A549 (cell line): ENCODE data around the gene HK1. TPM values are rescaled to one million over a fixed set of nuclear protein-coding genes. Genes with fewer than 3 reads are reported as not detected.
A peak's percentile ranks its signal among the peaks of the same experiment; 100 is the strongest.

Experiments
- ATAC-seq, 2 experiments: fragments of 200-7000 bp in 1 of 2; fragments of >200 bp in 1 of 2; cut with Nextera tagmentation in 1 of 2; cut with Tn5 transposase in 1 of 2; 3 replicates each; pipeline versions ENCODE4 v1.8.0 to v1.9.1; 2018 to 2020; ENCODE audit warnings: mild to moderate bottlenecking in 1 of 2, moderate library complexity in 1 of 2
- CTCF ChIA-PET: fragments of 300-600 bp; sonication (Branson Sonifier 250); formaldehyde crosslinking; extraction: SDS; loops from one replicate; lab custom pipeline; 2021; ENCODE audit warnings: antibody characterized with exemption, inconsistent platforms; lab: Yijun Ruan, JAX
- POLR2A ChIA-PET: fragments of 350-600 bp; formaldehyde crosslinking; extraction: SDS; loops from one replicate; lab custom pipeline; 2021; ENCODE audit warnings: antibody characterized with exemption, inconsistent platforms; lab: Yijun Ruan, JAX
- DNase-seq, 2 experiments: peaks; one replicate each; pipeline versions ENCODE4 v3.0.0 to v3.0.0-alpha.2; 2011 to 2016; ENCODE audit warnings: low read depth in 1 of 2, low spot score in 1 of 2
- FAIRE-seq: peaks from 2 replicates; lab custom pipeline; 2011; peaks lifted over from hg19 to GRCh38; lab: Jason Lieb, UNC
- H3K27ac ChIP-seq, 2 experiments: fragments of >200 bp; sonication (Bioruptor Twin); formaldehyde crosslinking; 3 replicates each; pipeline ENCODE4 v1.5.1; 2016 to 2017
- H3K4me1 ChIP-seq: fragments of >200 bp; sonication (Bioruptor Twin); formaldehyde crosslinking; 3 replicates; pipeline ENCODE4 v1.6.1; 2016
- H3K4me2 ChIP-seq: fragments of >200 bp; sonication (Bioruptor Twin); formaldehyde crosslinking; 3 replicates; pipeline ENCODE4 v1.6.1; 2016
- H3K4me3 ChIP-seq: fragments of >200 bp; sonication (Bioruptor Twin); formaldehyde crosslinking; 3 replicates; pipeline ENCODE4 v1.5.1; 2016
- H3K9me3 ChIP-seq: fragments of >200 bp; sonication (Bioruptor Twin); formaldehyde crosslinking; 3 replicates; pipeline ENCODE4 v1.6.1; 2016
- CEBPB ChIP-seq, 2 experiments: fragments of >200 bp in 1 of 2; sonication (Bioruptor Twin) in 1 of 2; formaldehyde crosslinking in 1 of 2; IDR thresholded peaks; 2 replicates each; pipeline ENCODE4 v1.6.1; 2012 to 2016
- EHF ChIP-seq: fragments of 250-450 bp; sonication (Bioruptor Pico); IDR thresholded peaks from 2 replicates; pipeline ENCODE4 v1.5.0; 2020; ENCODE audit warnings: mild to moderate bottlenecking
- EHMT2 ChIP-seq: fragments of 200-600 bp; sonication (generic); IDR thresholded peaks from 2 replicates; pipeline ENCODE4 v1.6.1; 2016; ENCODE audit warnings: antibody characterized with exemption, low read depth, mild to moderate bottlenecking, moderate library complexity
- EP300 ChIP-seq, 2 experiments: fragments of >200 bp; sonication (Bioruptor Twin); formaldehyde crosslinking; IDR thresholded peaks; 2 replicates in 1 of 2; 3 replicates in 1 of 2; pipeline ENCODE4 v1.6.1; 2016 to 2017
- ESRRA ChIP-seq: fragments of 150-350 bp; IDR thresholded peaks from 2 replicates; pipeline ENCODE4 v1.6.1; 2014; ENCODE audit warnings: mild to moderate bottlenecking, low read length, borderline replicate concordance
- FOSB ChIP-seq: fragments of 250-450 bp; sonication (Bioruptor Pico); IDR thresholded peaks from 2 replicates; pipeline ENCODE4 v1.5.0; 2020; ENCODE audit warnings: mild to moderate bottlenecking, moderate library complexity
- FOSL2 ChIP-seq, 2 experiments: fragments of 450-650 bp in 1 of 2; fragments of >200 bp in 1 of 2; sonication (Bioruptor Twin) in 1 of 2; formaldehyde crosslinking; IDR thresholded peaks; 2 replicates each; pipeline versions ENCODE4 v1.5.0 to v1.6.1; 2016 to 2020; ENCODE audit warnings: mild to moderate bottlenecking in 1 of 2, moderate library complexity in 1 of 2
- HEYL ChIP-seq: fragments of 250-450 bp; sonication (Bioruptor Pico); IDR thresholded peaks from 2 replicates; pipeline ENCODE4 v1.8.0; 2021; ENCODE audit warnings: mild to moderate bottlenecking, moderate library complexity
- HOXB5 ChIP-seq: fragments of 250-450 bp; sonication (Bioruptor Pico); IDR thresholded peaks from 2 replicates; pipeline ENCODE4 v1.5.0; 2020; ENCODE audit warnings: mild to moderate bottlenecking, moderate library complexity
- JUN ChIP-seq, 2 experiments: fragments of >200 bp; sonication (Bioruptor Twin); formaldehyde crosslinking; IDR thresholded peaks; 2 replicates in 1 of 2; 3 replicates in 1 of 2; pipeline ENCODE4 v1.6.1; 2016 to 2017
- KDM1A ChIP-seq: fragments of 200-600 bp; sonication (generic); IDR thresholded peaks from 2 replicates; pipeline ENCODE4 v1.6.1; 2016; ENCODE audit warnings: low read depth, mild to moderate bottlenecking
- MAZ ChIP-seq: fragments of 150-350 bp; IDR thresholded peaks from 2 replicates; pipeline ENCODE4 v1.6.1; 2014; ENCODE audit warnings: antibody characterized with exemption, low read depth, low read length, borderline replicate concordance
- NFE2L2 ChIP-seq: fragments of 150-350 bp; conservative IDR thresholded peaks from 2 replicates; pipeline ENCODE4 v1.6.1; 2014; ENCODE audit warnings: low read length
- NPAS2 ChIP-seq: fragments of 250-450 bp; sonication (Bioruptor Pico); IDR thresholded peaks from 2 replicates; pipeline ENCODE4 v1.8.0; 2022; ENCODE audit warnings: mild to moderate bottlenecking, moderate library complexity, borderline replicate concordance
- NR3C1 ChIP-seq: fragments of >200 bp; sonication (Bioruptor Twin); formaldehyde crosslinking; IDR thresholded peaks from 3 replicates; pipeline ENCODE4 v1.6.1; 2017
- POLR2AphosphoS2 ChIP-seq: conservative IDR thresholded peaks from 2 replicates; pipeline ENCODE4 v1.6.1; 2012; ENCODE audit warnings: low read length, improper control_type of control experiment, inconsistent platforms
- RAD21 ChIP-seq, 2 experiments: fragments of >200 bp in 1 of 2; sonication (Bioruptor Twin) in 1 of 2; formaldehyde crosslinking in 1 of 2; IDR thresholded peaks in 1 of 2; conservative IDR thresholded peaks in 1 of 2; 2 replicates in 1 of 2; 3 replicates in 1 of 2; pipeline ENCODE4 v1.6.1; 2012 to 2018; ENCODE audit warnings: inconsistent platforms in 1 of 2
- RARB ChIP-seq: fragments of 250-450 bp; sonication (Bioruptor Pico); IDR thresholded peaks from 2 replicates; pipeline ENCODE4 v1.8.0; 2021; ENCODE audit warnings: mild to moderate bottlenecking, moderate library complexity
- RCOR1 ChIP-seq: fragments of 150-350 bp; IDR thresholded peaks from 2 replicates; pipeline ENCODE4 v1.6.1; 2014; ENCODE audit warnings: antibody characterized with exemption, low read length, low read depth
- RFX5 ChIP-seq: fragments of 450-650 bp; IDR thresholded peaks from 2 replicates; pipeline ENCODE4 v1.7.1; 2014; ENCODE audit warnings: antibody characterized with exemption, mild to moderate bottlenecking, moderate library complexity
- whole genome bisulfite sequencing: methylation state at CpG from one replicate; pipeline ENCODE4 v1.1.6; 2017; ENCODE audit errors: missing lambda C conversion rate; 5-methylcytosine and 5-hydroxymethylcytosine counted together
- polyA plus RNA-seq, 4 experiments: library from polyadenylated mRNA; depleted of rRNA in 3 of 4; stranded (reverse); fragments of >200 nt; fragmentation: RNase III in 1 of 4; extraction: RNeasy Plus Mini Kit Qiagen cat#74134 plus additional on column Dnase treatment in 1 of 4; gene quantifications; 2 replicates in 3 of 4; 3 replicates in 1 of 4; pipeline ENCODE4 v1.2.3, GENCODE V29; 2011 to 2017
- TF ChIP-seq, protein P1 (sequence below): fragments of 200-600 bp; sonication (generic); IDR thresholded peaks from 2 replicates; pipeline ENCODE4 v1.6.1; 2016; ENCODE audit warnings: antibody characterized with exemption, mild to moderate bottlenecking, moderate library complexity
- TF ChIP-seq, protein P2 (sequence below): fragments of >200 bp; sonication (Bioruptor Twin); formaldehyde crosslinking; IDR thresholded peaks from 3 replicates; pipeline ENCODE4 v1.6.1; 2016

The HK1 gene
- polyA plus RNA-seq, 2 of the 4 experiments (the other 2 are of a cell fraction): 17.3 to 58.9 TPM

GRCh38 chr10:69437321-69438259, 159.3 kb downstream of the HK1 start:
- 85% methylated on average over 12 of the region's 13 CpGs for WGBS
- POLR2A ChIA-PET: interaction anchor here (2.1 to 2.5 kb wide), 2 partner anchors 9 to 13 kb away, joined by 9 to 13 read pairs; partner anchors contain the start of gene TSPAN15
- no peaks in the 10 kb centered on the region for H3K9me3 ChIP-seq
- H3K4me1 ChIP-seq: peaks cover 38% of the 10 kb centered on the region
- ATAC-seq: no peak
- no peak for DNase-seq
- 0 out of 4 replicates have a peak, but pooled peaks of 1 of the 2 experiments have one; percentile 24 for TF ChIP-seq CEBPB (IDR thresholded peaks at IDR 0.05)
- TF ChIP-seq HOXB5 (CRISPR knock-in tag): no peak
- TF ChIP-seq NR3C1: no peak
- TF ChIP-seq NFE2L2: no peak
- TF ChIP-seq RFX5: no peak
- TF ChIP-seq HEYL (CRISPR knock-in tag): no peak
- TF ChIP-seq, all 56 proteins: peak for 1
- peak overlapping the region; percentile 87 to 92 for H3K27ac ChIP-seq
- CTCF ChIA-PET: interaction anchor here (1.0 to 3.9 kb wide), 6 partner anchors 10 to 70 kb away, joined by 5 to 22 read pairs (median 6); no protein-coding TSS in a partner anchor
- no peak overlapping the region for H3K4me3 ChIP-seq
- H3K4me2 ChIP-seq: peak overlapping the region; percentile 74
- FAIRE-seq: no peak

- Histone ChIP-seq H3K27ac (peak overlapping the region; percentile 87 to 92), H3K4me1 (peaks cover 38% of the 10 kb centered on the region), H3K4me2 (peak overlapping the region; percentile 74), H3K4me3 (0 out of 3 replicates have a peak overlapping the region, but pooled peaks have one; percentile 6), H3K9me3 (no peaks in the 10 kb centered on the region)
- 1% methylated on average over 10 of the region's 10 CpGs for WGBS
- CTCF ChIA-PET: interaction anchor here (1.1 to 2.8 kb wide), 7 partner anchors 11 to 193 kb away, joined by 3 to 20 read pairs (median 5); partner anchors contain the start of gene TSPAN15
- POLR2A ChIA-PET: interaction anchor here (2.1 to 2.5 kb wide), 2 partner anchors 8 to 12 kb away, joined by 9 to 13 read pairs; partner anchors contain the start of gene TSPAN15
- peak; percentile 77 to 84 for DNase-seq
- no peak for TF ChIP-seq EHMT2
- no peak for TF ChIP-seq RCOR1
- TF ChIP-seq EHF (CRISPR knock-in tag): no peak
- no peak for TF ChIP-seq KDM1A
- no peak; a peak in 1 of 5 replicates for TF ChIP-seq RAD21 (conservative IDR thresholded peaks at IDR 0.05 in 1 of 2, IDR thresholded peaks at IDR 0.05 in 1 of 2)
- no peak; a peak in 1 of 5 replicates for TF ChIP-seq EP300 (IDR thresholded peaks at IDR 0.05)
- TF ChIP-seq ESRRA: no peak
- TF ChIP-seq HEYL (CRISPR knock-in tag): no peak
- TF ChIP-seq, protein P1, sequence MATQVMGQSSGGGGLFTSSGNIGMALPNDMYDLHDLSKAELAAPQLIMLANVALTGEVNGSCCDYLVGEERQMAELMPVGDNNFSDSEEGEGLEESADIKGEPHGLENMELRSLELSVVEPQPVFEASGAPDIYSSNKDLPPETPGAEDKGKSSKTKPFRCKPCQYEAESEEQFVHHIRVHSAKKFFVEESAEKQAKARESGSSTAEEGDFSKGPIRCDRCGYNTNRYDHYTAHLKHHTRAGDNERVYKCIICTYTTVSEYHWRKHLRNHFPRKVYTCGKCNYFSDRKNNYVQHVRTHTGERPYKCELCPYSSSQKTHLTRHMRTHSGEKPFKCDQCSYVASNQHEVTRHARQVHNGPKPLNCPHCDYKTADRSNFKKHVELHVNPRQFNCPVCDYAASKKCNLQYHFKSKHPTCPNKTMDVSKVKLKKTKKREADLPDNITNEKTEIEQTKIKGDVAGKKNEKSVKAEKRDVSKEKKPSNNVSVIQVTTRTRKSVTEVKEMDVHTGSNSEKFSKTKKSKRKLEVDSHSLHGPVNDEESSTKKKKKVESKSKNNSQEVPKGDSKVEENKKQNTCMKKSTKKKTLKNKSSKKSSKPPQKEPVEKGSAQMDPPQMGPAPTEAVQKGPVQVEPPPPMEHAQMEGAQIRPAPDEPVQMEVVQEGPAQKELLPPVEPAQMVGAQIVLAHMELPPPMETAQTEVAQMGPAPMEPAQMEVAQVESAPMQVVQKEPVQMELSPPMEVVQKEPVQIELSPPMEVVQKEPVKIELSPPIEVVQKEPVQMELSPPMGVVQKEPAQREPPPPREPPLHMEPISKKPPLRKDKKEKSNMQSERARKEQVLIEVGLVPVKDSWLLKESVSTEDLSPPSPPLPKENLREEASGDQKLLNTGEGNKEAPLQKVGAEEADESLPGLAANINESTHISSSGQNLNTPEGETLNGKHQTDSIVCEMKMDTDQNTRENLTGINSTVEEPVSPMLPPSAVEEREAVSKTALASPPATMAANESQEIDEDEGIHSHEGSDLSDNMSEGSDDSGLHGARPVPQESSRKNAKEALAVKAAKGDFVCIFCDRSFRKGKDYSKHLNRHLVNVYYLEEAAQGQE: no peak
- 0 out of 2 replicates have a peak, but pooled peaks have one; percentile 16 for TF ChIP-seq FOSB (CRISPR knock-in tag)
- no peak for TF ChIP-seq MAZ
- TF ChIP-seq FOSL2 (IDR thresholded peaks at IDR 0.05): no peak
- peak; percentile 56 for TF ChIP-seq FOSL2 (CRISPR knock-in tag; IDR thresholded peaks at IDR 0.05)
- TF ChIP-seq NPAS2 (CRISPR knock-in tag): peak; percentile 24; the same call in 1 of the 2 replicates
- TF ChIP-seq, protein P2, sequence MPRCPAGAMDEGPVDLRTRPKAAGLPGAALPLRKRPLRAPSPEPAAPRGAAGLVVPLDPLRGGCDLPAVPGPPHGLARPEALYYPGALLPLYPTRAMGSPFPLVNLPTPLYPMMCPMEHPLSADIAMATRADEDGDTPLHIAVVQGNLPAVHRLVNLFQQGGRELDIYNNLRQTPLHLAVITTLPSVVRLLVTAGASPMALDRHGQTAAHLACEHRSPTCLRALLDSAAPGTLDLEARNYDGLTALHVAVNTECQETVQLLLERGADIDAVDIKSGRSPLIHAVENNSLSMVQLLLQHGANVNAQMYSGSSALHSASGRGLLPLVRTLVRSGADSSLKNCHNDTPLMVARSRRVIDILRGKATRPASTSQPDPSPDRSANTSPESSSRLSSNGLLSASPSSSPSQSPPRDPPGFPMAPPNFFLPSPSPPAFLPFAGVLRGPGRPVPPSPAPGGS: no peak
- no peak; the same call in 1 of the 2 replicates for TF ChIP-seq RARB (CRISPR knock-in tag)
- TF ChIP-seq POLR2AphosphoS2: no peak
- TF ChIP-seq HOXB5 (CRISPR knock-in tag): no peak
- TF ChIP-seq JUN (IDR thresholded peaks at IDR 0.05): peak in 1 of 2 experiments; percentile 32; a peak in 1 of 5 replicates
- peak; percentile 86 to 88 for ATAC-seq
- peak; percentile 73 for FAIRE-seq
Measured at GRCh38 chr10:69438536-69439349, 160.4 kb downstream of the HK1 start.
